GM19035 (cell line): Measurements from ENCODE around the gene ZNF69.
"Not testable (repeated sequence)": the region's sequence is repeated elsewhere in the genome, so short reads cannot be mapped to it uniquely, and the experiment has no call there.

ENCODE experiments used
- ATAC-seq: cut with Tn5 transposase; IDR thresholded peaks from one replicate; pipeline ENCODE4 v1.9.1; 2021; ENCODE audit not compliant: unreplicated experiment

Gene ZNF69

GRCh38 chr19:11890634-11891033 lies 3.1 kb downstream of the ZNF69 start:
- ATAC-seq, result no peak

DNA sequence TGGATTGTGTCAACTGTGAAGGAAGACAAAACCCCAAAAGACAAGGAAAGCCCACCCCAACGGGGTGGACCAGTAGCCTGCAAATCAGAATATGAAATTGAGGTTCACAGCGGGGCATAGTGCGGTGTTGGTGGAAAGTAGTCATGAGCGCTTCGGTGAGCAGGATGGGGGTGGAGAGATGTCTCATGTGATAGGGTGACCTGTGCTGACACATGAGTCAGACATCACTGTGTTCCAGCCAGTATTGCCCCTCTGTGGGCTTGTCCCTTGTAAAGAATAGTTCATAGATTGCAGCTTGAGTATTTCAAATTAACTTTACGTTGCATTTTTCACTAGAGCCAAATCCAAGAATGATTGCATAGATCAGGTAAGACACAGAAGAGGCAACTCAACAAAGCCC lies 7.3 kb downstream of the ZNF69 start:
- no peak for ATAC-seq

DNA sequence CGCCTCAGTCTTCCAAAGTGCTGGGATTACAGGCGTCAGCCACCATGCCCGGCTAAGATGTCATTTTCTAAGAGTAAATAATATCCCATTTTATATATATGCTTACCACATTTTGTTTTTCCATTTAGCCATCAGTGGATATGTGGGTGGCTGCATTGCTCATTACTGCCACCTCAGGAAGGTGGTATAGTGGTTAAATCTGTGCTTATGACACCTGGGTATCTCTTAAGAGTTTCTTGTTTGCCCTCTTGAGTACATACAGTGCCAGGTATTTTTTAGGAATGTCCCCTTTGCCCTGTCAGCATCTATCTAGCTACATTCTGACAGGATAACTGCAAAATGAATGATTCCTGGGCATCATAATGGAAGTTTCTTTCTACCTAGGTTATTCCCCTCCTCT lies 14.6 kb downstream of the ZNF69 start:
- ATAC-seq, result no peak

DNA sequence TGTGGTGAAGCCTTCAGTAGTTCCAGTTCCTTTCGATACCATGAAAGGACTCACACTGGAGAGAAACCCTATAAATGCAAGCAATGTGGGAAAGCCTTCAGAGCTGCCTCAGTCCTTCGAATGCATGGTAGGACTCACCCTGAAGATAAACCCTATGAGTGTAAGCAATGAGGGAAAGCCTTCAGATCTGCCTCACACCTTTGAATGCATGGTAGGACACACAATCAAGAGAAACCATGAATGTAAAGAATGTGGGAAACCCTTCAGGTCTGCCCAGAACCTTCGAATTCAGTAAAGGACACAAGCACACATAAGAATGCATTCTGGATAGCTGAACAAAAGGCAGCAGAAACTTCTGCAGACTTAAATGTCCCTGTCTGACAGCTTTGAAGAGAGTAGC lies 18.3 kb downstream of the ZNF69 start:
- no peak for ATAC-seq

DNA sequence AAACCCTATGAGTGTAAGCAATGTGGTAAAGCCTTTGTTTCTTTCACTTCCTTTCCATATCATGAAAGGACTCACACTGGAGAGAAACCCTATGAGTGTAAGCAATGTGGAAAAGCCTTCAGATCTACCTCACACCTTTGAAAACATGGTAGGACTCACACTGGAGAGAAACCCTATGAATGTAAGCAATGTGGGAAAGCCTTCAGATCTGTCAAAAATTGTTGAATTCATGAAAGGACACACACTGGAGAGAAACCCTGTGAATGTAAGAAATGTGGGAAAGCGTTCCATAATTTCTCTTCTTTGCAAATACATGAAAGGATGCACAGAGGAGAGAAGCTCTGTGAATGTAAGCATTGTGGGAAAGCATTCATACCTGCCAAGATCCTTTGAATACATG lies 24.4 kb downstream of the ZNF69 start:
- not testable (repeated sequence) for ATAC-seq

- ATAC-seq, result not testable (repeated sequence)
Observed at GRCh38 chr19:11914417-11915051, 27.0 kb downstream of the ZNF69 start.

GRCh38 chr19:11921852-11922495 lies 34.4 kb downstream of the ZNF69 start:
- ATAC-seq, result no peak

DNA sequence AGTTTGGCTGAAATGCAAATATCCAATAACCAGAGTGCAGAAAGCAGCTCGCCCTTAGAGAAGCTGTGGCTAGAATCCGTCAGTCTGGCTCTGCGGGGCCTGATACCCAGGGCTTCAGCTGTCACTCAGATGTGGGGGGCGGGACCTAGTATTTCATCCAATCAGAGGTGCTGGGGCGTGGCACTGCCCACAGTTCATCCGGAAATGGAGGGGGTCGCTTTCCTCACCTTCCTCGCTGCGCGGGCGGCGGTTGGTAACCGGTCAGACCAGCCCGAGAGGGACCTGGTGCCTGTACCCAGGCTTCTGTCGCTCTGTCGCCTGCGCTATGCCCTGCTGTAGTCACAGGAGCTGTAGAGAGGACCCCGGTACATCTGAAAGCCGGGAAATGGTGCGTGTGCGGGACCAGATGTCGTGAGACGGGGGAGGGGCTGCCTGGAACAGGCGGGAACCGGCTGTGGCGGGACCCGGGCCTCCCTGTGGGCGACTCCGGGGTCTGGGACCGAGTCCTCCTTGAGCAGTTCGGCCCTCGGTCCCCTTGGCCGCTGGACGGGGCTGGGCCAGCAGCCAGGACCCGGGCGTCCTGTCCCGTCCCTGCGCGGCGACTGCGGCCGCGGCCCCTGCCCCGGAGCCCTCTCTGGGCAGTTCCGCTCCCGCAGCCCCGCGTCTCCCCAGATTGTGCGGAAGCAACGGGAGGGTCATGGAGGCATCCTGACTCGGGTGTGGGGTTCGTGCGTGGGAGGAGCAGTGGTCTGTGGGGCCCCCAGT lies 37.5 kb downstream of the ZNF69 start, which contains the start of gene ZNF700:
Gene ZNF700, plus strand, starts transcription at position 222 of the 765 bp plus-strand sequence. Its CDS starts 104 bp downstream, at position 326.
- ATAC-seq, result peak; percentile 83

DNA sequence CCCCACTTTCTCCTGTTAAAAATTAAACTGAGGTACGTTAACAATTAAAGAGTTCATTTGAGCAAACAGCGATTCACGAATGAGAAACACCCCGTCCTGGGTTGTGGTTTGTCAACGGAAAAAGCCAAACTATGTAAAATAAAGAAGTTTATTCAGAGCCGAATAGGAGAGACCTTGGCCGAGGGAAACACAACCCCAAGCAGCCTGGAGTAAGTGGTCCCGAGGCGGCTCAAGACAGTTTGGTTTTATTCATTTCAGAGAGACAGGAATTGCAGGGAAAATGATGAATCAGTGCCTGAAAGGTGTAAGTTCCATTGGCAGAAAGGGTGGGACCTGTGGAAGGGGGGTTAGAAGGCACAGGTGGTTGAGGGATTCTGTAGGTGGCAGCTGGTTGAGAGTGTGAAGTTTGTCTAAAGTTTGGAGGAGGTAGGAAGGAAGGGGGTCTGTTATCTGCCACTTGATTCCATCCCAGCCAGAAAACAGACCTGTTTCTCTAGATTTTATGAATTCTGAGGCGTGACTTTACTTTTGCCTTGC lies 38.1 kb downstream of the ZNF69 start:
- not testable (repeated sequence) for ATAC-seq

- ATAC-seq, result no peak
Observed at GRCh38 chr19:11927227-11927626, 39.6 kb downstream of the ZNF69 start.

GRCh38 chr19:11931051-11931450 lies 43.5 kb downstream of the ZNF69 start:
- ATAC-seq, result no peak

- ATAC-seq, result no peak
Observed at GRCh38 chr19:11931513-11931912, 43.9 kb downstream of the ZNF69 start.

GRCh38 chr19:11935829-11936228 lies 48.2 kb downstream of the ZNF69 start:
- not testable (repeated sequence) for ATAC-seq

DNA sequence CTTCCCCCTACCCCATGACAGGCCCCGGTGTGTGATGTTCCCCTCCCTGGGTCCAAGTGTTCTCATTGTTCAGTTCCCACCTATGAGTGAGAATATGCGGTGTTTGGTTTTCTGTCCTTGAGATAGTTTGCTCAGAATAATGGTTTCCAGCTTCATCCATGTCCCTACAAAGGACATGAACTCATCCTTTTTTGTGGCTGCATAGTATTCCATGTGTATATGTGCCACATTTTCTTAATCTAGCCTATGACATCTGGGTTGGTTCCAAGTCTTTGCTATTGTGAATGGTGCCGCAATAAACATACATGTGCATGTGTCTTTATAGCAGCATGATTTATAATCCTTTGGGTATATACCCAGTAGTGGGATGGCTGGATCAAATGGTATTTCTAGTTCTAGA lies 50.8 kb downstream of the ZNF69 start:
- not testable (repeated sequence) for ATAC-seq

- not testable (repeated sequence) for ATAC-seq
Observed at GRCh38 chr19:11941361-11941887, 53.8 kb downstream of the ZNF69 start.

DNA sequence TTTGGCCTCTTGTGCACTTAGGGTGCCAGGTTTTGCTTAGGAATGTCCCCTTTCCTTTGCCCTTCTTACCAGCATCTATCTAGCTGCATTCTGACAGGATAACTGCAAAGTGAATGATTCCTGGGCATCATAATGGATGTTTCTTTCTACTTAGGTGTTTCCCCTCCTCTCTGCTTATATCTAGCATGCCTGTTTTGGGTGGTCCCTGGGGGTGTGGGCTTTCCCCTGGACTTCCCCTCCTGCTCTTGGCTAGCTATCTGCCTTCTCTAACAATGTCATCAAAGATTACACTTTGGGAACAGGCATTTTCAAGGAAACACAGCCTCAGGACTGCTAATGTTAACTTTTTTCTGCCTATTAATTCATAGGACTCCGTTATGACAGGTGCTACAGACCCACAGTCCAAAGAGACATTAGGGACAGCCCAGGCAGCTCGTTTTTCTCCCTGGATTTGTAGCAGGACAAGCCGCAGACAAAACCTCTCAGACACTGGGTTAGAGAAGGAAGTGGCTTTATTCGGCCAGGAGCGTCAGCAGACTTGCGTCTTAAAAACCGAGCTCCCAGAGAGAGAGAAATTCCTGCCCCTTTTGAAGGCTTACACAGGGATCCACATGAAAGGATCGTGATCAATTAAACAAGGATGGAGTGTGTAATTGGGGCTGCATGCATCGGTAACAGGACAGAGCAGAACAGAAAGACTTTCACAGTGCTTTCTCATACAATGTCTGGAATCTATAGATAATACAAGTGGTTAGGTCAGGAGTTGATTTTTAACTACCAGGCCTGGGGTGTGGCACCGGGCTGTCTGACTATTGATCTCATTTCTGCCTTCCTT lies 54.6 kb downstream of the ZNF69 start:
- no peak for ATAC-seq

GRCh38 chr19:11942843-11943108 lies 55.2 kb downstream of the ZNF69 start:
- ATAC-seq, result no peak

- no peak for ATAC-seq
Observed at GRCh38 chr19:11944656-11945055, 57.1 kb downstream of the ZNF69 start.

DNA sequence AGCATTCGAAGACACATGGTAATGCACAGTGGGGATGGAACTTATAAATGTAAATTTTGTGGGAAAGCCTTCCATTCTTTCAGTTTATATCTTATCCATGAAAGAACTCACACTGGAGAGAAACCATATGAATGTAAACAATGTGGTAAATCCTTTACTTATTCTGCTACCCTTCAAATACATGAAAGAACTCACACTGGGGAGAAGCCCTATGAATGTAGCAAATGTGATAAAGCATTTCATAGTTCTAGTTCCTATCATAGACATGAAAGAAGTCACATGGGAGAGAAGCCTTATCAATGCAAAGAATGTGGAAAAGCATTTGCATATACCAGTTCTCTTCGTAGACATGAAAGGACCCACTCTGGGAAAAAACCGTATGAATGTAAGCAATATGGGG lies 61.1 kb downstream of the ZNF69 start:
- ATAC-seq, result no peak

GRCh38 chr19:11949201-11949600 lies 61.6 kb downstream of the ZNF69 start:
- ATAC-seq, result no peak

GRCh38 chr19:11949614-11950080 lies 62.1 kb downstream of the ZNF69 start:
- not testable (repeated sequence) for ATAC-seq
